ENCODE data around the gene GORASP1. TPM values are rescaled to one million over a fixed set of nuclear protein-coding genes. Genes with fewer than 3 reads are reported as not detected.

GORASP1 gene
- total RNA-seq, 1 donor from 2014 or later, result 86.9 TPM

GRCh38 chr3:39130693-39131265, 23.4 kb upstream of the GORASP1 start:
- H3K4me1 ChIP-seq, result peaks cover 33% of the 10 kb centered on the region
- H3K9me3 ChIP-seq, result no peaks in the 10 kb centered on the region
- intact Hi-C loops (cut with DNase I), result no loop called here
- no peak overlapping the region for H3K27ac ChIP-seq
- no peaks in the 10 kb centered on the region for H3K27me3 ChIP-seq
- TF ChIP-seq CTCF (IDR thresholded peaks at IDR 0.05), result no peak
- no peak overlapping the region for H3K4me3 ChIP-seq
- no peaks in the 10 kb centered on the region for H3K36me3 ChIP-seq
- DNase-seq (no peak), ATAC-seq (no peak)

GRCh38 chr3:39130026-39130425, 22.6 kb upstream of the GORASP1 start:
- DNase-seq (no peak), ATAC-seq (no peak)
- Histone ChIP-seq H3K9me3 (no peaks in the 10 kb centered on the region), H3K27ac (no peak overlapping the region), H3K4me3 (no peak overlapping the region), H3K36me3 (no peaks in the 10 kb centered on the region), H3K27me3 (no peaks in the 10 kb centered on the region), H3K4me1 (peaks cover 27% of the 10 kb centered on the region)
- intact Hi-C loops (cut with DNase I), result no loop called here
- no peak for TF ChIP-seq CTCF (IDR thresholded peaks at IDR 0.05)

- intact Hi-C loops (cut with DNase I), result loop anchor here (10.0 kb wide), 1 partner anchor 156 kb away; the partner anchor contains the start of gene CX3CR1
- H3K27me3 ChIP-seq, result no peaks in the 10 kb centered on the region
- H3K4me3 ChIP-seq, result no peak overlapping the region
- ATAC-seq (no peak), DNase-seq (no peak)
- no peak overlapping the region for H3K27ac ChIP-seq
- H3K36me3 ChIP-seq, result no peaks in the 10 kb centered on the region
- no peak for TF ChIP-seq CTCF (IDR thresholded peaks at IDR 0.05)
- H3K4me1 ChIP-seq, result peaks cover 20% of the 10 kb centered on the region
- no peaks in the 10 kb centered on the region for H3K9me3 ChIP-seq
These were observed 21.5 kb upstream of the GORASP1 start for GRCh38 chr3:39128951-39129350.

DNA sequence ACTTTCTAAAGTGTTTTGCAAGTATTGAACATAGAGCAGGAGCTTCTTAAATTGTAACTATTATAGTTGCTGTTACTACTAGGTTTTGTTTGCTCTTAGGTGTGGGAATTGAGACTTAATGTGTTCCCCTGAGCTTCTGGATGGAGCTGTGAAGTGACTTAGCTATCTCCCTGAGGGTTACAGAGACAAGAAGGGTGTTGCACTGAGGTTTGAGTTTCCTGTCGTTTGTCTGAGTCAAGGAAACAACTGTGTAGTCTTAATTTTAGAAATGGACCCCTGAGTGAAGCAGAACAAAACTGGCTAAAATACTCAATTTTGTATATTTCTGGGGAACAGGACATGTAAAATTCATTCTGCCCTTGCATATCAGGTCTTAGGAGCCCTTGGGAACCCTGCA, 20.5 kb upstream of the GORASP1 start:
- DNase-seq (no peak), ATAC-seq (no peak)

DNA sequence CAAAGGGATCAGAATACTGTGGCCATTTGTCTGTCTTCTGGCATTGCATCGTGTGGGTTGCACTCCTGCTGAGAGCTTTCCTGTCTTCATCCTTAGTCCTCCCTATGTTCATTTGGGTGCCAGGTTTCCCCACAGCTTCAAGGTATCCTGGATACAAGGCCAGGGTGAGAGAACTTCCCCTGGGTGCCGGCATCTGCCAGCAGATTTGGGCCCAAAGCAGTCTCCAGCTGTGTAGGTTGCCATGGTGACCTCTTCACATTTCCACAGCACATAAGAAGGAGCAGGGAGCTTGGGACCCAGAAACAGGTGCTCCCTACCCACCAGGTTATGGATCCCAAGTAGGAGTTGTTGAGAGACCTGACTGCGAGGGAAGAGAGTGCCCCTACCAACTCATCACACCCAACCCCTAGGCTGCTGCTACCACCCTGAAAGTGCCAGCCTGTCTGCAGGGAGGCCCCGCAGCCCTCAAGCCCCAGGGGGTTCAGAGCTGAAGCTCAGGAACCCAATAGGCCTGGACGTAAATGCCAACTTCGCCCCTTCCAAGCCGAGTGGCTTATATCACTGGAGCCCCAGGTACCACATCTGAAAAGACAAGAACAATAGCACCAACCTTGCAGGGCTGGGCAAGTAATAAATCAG, 20.0 kb upstream of the GORASP1 start:
- no peak for ATAC-seq
- Histone ChIP-seq H3K27ac (no peak overlapping the region), H3K4me1 (peaks cover 4% of the 10 kb centered on the region), H3K4me3 (no peak overlapping the region), H3K36me3 (no peaks in the 10 kb centered on the region), H3K27me3 (no peaks in the 10 kb centered on the region), H3K9me3 (no peaks in the 10 kb centered on the region)
- DNase-seq, result no peak
- intact Hi-C loops (cut with DNase I), result loop anchor here (10.0 kb wide), 1 partner anchor 157 kb away; the partner anchor contains the start of gene CX3CR1
- TF ChIP-seq CTCF (IDR thresholded peaks at IDR 0.05), result no peak

More for the DNA sequence above, 20.5 kb upstream of the GORASP1 start:
- TF ChIP-seq CTCF (IDR thresholded peaks at IDR 0.05), result no peak
- Histone ChIP-seq H3K36me3 (no peaks in the 10 kb centered on the region), H3K27ac (no peak overlapping the region), H3K4me1 (peaks cover 10% of the 10 kb centered on the region), H3K4me3 (no peak overlapping the region), H3K9me3 (no peaks in the 10 kb centered on the region), H3K27me3 (no peaks in the 10 kb centered on the region)
- intact Hi-C loops (cut with DNase I), result loop anchor here (10.0 kb wide), 1 partner anchor 157 kb away; the partner anchor contains the start of gene CX3CR1
